ENCODE results near the gene PRPF18.

The PRPF18 gene

DNA sequence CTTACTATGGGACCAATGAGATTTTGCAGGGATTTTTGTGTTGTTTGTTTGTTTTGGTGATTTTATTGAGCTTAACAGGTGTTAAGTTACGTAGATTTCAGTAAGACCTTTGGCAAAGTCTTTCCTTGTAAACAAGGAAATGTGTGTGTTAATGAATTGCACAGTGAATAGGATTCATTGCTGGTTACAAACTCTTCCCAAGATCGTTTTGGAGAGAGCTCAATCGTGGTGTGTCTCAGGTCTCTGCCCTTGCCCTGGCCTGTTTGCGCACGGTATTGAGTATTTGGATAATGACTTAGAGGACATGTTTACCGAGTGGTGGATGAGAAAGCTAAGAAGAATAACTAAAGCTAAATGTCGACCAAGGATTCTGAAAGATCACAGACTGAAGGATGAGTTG lies 41.9 kb downstream of the PRPF18 start:
- H3K9ac ChIP-seq (ENCODE audit: low read length), result no peak overlapping the region
- peaks cover 19% of the 10 kb centered on the region for H3K4me1 ChIP-seq (ENCODE audit: control insufficient read depth, insufficient read depth, low read length)
- H3K4me3 ChIP-seq (ENCODE audit: low read depth, low read length), result no peak overlapping the region
- H3K27ac ChIP-seq (ENCODE audit: low read depth, low read length), result no peak overlapping the region
- H3K9me3 ChIP-seq (ENCODE audit: control insufficient read depth, insufficient read depth, low read depth, low read length), result no peaks in the 10 kb centered on the region
- H3K27me3 ChIP-seq (ENCODE audit: control insufficient read depth, insufficient read depth, low read length), result no peaks in the 10 kb centered on the region
- peaks cover 4% of the 10 kb centered on the region; the same call in 1 of the 2 replicates for H3K36me3 ChIP-seq (ENCODE audit: control insufficient read depth, insufficient read depth, low read length)

DNA sequence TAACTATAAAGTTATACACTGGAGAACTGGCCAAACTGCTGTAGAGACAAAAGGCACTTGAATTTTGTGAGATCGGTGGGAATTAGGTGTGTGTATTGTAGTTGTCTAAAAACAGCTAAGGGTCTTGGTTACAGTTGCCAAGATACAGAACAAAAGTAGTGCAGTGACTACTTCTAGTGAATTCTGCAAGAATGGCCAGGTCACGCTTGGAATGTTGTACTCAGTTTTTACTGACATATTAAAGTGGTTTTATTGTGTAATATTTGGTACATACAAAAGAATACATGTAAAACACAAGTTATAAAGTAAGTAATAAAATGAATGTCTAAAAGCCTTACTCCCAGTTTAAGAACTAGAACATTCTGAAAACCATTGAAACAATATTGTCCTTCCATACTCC lies 42.4 kb downstream of the PRPF18 start:
- Histone ChIP-seq H3K9me3 (ENCODE audit: control insufficient read depth, insufficient read depth, low read depth, low read length) (no peaks in the 10 kb centered on the region), H3K9ac (ENCODE audit: low read length) (no peak overlapping the region), H3K4me3 (ENCODE audit: low read depth, low read length) (no peak overlapping the region), H3K36me3 (ENCODE audit: control insufficient read depth, insufficient read depth, low read length) (peaks cover 4% of the 10 kb centered on the region; the same call in 1 of the 2 replicates), H3K27me3 (ENCODE audit: control insufficient read depth, insufficient read depth, low read length) (no peaks in the 10 kb centered on the region), H3K4me1 (ENCODE audit: control insufficient read depth, insufficient read depth, low read length) (peaks cover 19% of the 10 kb centered on the region), H3K27ac (ENCODE audit: low read depth, low read length) (no peak overlapping the region)

DNA sequence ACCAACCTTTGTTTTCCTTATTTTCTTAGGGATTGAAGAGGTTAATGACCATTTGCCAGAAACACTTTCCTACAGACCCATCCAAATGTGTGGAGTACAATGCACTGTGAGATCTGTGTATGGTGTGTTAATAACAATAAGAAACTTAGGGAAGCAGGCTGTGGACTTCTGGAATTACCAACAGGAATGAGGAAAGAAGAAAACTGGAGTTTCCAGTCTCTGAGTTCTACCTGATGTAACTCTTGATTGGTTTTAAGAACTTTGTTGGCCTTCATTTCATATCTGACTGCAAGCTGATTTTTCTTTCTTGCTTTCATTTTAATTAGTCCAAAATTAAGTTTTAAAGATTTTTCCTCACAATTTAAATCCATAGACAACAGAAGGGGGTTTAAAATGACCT lies 43.5 kb downstream of the PRPF18 start:
- no peak overlapping the region for H3K9ac ChIP-seq (ENCODE audit: low read length)
- no peaks in the 10 kb centered on the region for H3K9me3 ChIP-seq (ENCODE audit: control insufficient read depth, insufficient read depth, low read depth, low read length)
- peaks cover 19% of the 10 kb centered on the region for H3K4me1 ChIP-seq (ENCODE audit: control insufficient read depth, insufficient read depth, low read length)
- peaks cover 4% of the 10 kb centered on the region; the same call in 1 of the 2 replicates for H3K36me3 ChIP-seq (ENCODE audit: control insufficient read depth, insufficient read depth, low read length)
- H3K27ac ChIP-seq (ENCODE audit: low read depth, low read length), result no peak overlapping the region
- H3K27me3 ChIP-seq (ENCODE audit: control insufficient read depth, insufficient read depth, low read length), result no peaks in the 10 kb centered on the region
- H3K4me3 ChIP-seq (ENCODE audit: low read depth, low read length), result no peak overlapping the region

DNA sequence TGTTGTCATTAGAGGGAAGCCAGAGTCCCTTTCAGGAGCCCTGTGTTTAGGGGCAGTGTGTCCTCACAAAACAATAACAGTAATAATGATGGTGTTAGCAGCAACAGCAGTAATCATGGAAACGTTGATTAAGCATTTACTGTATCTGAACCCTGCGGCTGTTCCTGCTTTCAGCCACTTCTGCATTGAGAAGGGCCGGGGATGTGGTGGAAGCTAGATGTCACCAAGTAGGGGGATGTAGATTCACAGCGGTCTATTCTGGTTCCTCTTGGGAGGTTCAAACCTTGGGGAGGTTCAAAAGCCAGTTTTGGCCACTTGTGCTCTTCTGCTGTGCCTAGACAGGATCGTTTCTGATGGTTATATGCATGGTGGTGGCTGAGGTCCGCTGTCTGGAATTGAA lies 44.8 kb downstream of the PRPF18 start:
- H3K4me3 ChIP-seq (ENCODE audit: low read depth, low read length), result no peak overlapping the region
- peaks cover 19% of the 10 kb centered on the region for H3K4me1 ChIP-seq (ENCODE audit: control insufficient read depth, insufficient read depth, low read length)
- no peak overlapping the region for H3K27ac ChIP-seq (ENCODE audit: low read depth, low read length)
- H3K9ac ChIP-seq (ENCODE audit: low read length), result no peak overlapping the region
- no peaks in the 10 kb centered on the region for H3K9me3 ChIP-seq (ENCODE audit: control insufficient read depth, insufficient read depth, low read depth, low read length)
- no peaks in the 10 kb centered on the region for H3K27me3 ChIP-seq (ENCODE audit: control insufficient read depth, insufficient read depth, low read length)
- H3K36me3 ChIP-seq (ENCODE audit: control insufficient read depth, insufficient read depth, low read length), result peaks cover 4% of the 10 kb centered on the region; the same call in 1 of the 2 replicates

DNA sequence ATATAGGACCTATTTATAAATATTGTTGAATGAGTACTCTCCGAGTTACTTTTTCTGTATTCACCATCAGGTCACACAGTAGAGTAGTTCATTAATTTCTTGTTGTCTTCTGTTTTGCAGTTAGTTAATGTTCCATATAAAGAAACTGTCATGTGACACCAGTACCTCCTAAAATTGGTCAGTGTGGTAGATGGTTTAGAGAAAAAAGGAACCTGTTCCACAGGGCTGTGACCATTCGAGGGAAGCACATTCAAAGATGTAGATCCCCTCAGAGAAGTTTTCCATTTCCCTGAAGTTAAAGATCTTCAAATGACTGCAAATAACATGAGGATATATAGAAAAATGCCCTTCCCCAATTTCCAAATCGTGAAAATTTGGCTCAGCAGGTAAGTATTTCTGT lies 45.7 kb downstream of the PRPF18 start:
- Histone ChIP-seq H3K36me3 (ENCODE audit: control insufficient read depth, insufficient read depth, low read length) (peaks cover 4% of the 10 kb centered on the region; the same call in 1 of the 2 replicates), H3K4me1 (ENCODE audit: control insufficient read depth, insufficient read depth, low read length) (peaks cover 13% of the 10 kb centered on the region), H3K4me3 (ENCODE audit: low read depth, low read length) (no peak overlapping the region), H3K27ac (ENCODE audit: low read depth, low read length) (no peak overlapping the region), H3K9ac (ENCODE audit: low read length) (no peak overlapping the region), H3K9me3 (ENCODE audit: control insufficient read depth, insufficient read depth, low read depth, low read length) (no peaks in the 10 kb centered on the region), H3K27me3 (ENCODE audit: control insufficient read depth, insufficient read depth, low read length) (no peaks in the 10 kb centered on the region)

- Histone ChIP-seq H3K4me1 (ENCODE audit: control insufficient read depth, insufficient read depth, low read length) (peaks cover 7% of the 10 kb centered on the region), H3K27me3 (ENCODE audit: control insufficient read depth, insufficient read depth, low read length) (no peaks in the 10 kb centered on the region), H3K27ac (ENCODE audit: low read depth, low read length) (no peak overlapping the region), H3K4me3 (ENCODE audit: low read depth, low read length) (no peak overlapping the region), H3K36me3 (ENCODE audit: control insufficient read depth, insufficient read depth, low read length) (peaks cover 4% of the 10 kb centered on the region; the same call in 1 of the 2 replicates), H3K9ac (ENCODE audit: low read length) (no peak overlapping the region), H3K9me3 (ENCODE audit: control insufficient read depth, insufficient read depth, low read depth, low read length) (no peaks in the 10 kb centered on the region)
Observed at GRCh38 chr10:13632884-13633440, 46.2 kb downstream of the PRPF18 start.

DNA sequence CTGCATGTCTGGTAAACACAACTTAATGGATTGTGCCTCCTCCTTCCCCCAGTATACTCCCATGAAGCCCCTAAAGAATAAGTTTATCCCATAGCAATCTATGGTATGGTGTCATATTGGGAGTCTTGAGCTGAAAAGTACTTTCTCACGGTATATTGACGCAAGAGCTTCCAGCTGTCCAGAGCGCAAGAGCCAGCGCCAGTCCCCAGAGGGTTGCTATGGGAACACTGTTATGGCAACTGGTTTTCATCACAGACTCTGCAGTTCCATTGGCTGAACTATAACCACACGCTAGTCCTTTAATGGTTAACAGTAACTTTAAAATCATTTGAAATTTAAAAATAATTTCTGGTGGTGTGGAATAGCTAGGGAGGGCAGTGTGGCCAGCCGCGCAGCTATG lies 46.9 kb downstream of the PRPF18 start:
- Histone ChIP-seq H3K4me3 (ENCODE audit: low read depth, low read length) (no peak overlapping the region), H3K36me3 (ENCODE audit: control insufficient read depth, insufficient read depth, low read length) (peaks cover 6% of the 10 kb centered on the region), H3K27ac (ENCODE audit: low read depth, low read length) (no peak overlapping the region), H3K4me1 (ENCODE audit: control insufficient read depth, insufficient read depth, low read length) (peaks cover 2% of the 10 kb centered on the region; the same call in 1 of the 2 replicates), H3K27me3 (ENCODE audit: control insufficient read depth, insufficient read depth, low read length) (no peaks in the 10 kb centered on the region), H3K9me3 (ENCODE audit: control insufficient read depth, insufficient read depth, low read depth, low read length) (no peaks in the 10 kb centered on the region), H3K9ac (ENCODE audit: low read length) (no peak overlapping the region)

- H3K4me1 ChIP-seq (ENCODE audit: control insufficient read depth, insufficient read depth, low read length), result no peaks in the 10 kb centered on the region
- no peak overlapping the region for H3K9ac ChIP-seq (ENCODE audit: low read length)
- peaks cover 11% of the 10 kb centered on the region for H3K36me3 ChIP-seq (ENCODE audit: control insufficient read depth, insufficient read depth, low read length)
- H3K4me3 ChIP-seq (ENCODE audit: low read depth, low read length), result no peak overlapping the region
- H3K27ac ChIP-seq (ENCODE audit: low read depth, low read length), result no peak overlapping the region
- no peaks in the 10 kb centered on the region for H3K9me3 ChIP-seq (ENCODE audit: control insufficient read depth, insufficient read depth, low read depth, low read length)
- no peaks in the 10 kb centered on the region for H3K27me3 ChIP-seq (ENCODE audit: control insufficient read depth, insufficient read depth, low read length)
Observed at GRCh38 chr10:13634207-13634606, 47.4 kb downstream of the PRPF18 start.

DNA sequence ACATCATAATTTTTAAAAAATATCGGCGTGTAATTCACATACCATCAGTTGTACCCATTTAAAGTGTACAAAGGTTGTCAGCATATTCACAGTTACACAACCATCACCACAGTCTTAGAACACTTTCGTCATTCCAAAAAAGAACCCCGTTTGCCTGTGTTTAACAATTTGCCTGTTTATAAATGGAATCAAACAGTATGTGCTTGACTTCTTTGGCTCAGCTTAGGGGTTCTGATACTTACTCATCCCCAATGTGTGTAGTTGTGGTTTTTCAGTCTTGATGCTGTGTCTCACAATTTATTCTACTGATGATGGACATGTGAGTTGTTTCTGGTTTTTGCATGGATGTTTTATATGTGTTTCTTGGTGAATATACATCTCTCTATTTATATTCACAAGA lies 50.0 kb downstream of the PRPF18 start:
- Histone ChIP-seq H3K27me3 (ENCODE audit: control insufficient read depth, insufficient read depth, low read length) (no peaks in the 10 kb centered on the region), H3K4me1 (ENCODE audit: control insufficient read depth, insufficient read depth, low read length) (no peaks in the 10 kb centered on the region), H3K9ac (ENCODE audit: low read length) (no peak overlapping the region), H3K36me3 (ENCODE audit: control insufficient read depth, insufficient read depth, low read length) (peaks cover 19% of the 10 kb centered on the region), H3K27ac (ENCODE audit: low read depth, low read length) (no peak overlapping the region), H3K9me3 (ENCODE audit: control insufficient read depth, insufficient read depth, low read depth, low read length) (peaks cover 7% of the 10 kb centered on the region), H3K4me3 (ENCODE audit: low read depth, low read length) (no peak overlapping the region)

- no peaks in the 10 kb centered on the region for H3K27me3 ChIP-seq (ENCODE audit: control insufficient read depth, insufficient read depth, low read length)
- no peak overlapping the region for H3K4me3 ChIP-seq (ENCODE audit: low read depth, low read length)
- no peak overlapping the region for H3K27ac ChIP-seq (ENCODE audit: low read depth, low read length)
- peaks cover 24% of the 10 kb centered on the region for H3K36me3 ChIP-seq (ENCODE audit: control insufficient read depth, insufficient read depth, low read length)
- H3K4me1 ChIP-seq (ENCODE audit: control insufficient read depth, insufficient read depth, low read length), result no peaks in the 10 kb centered on the region
- no peak overlapping the region for H3K9ac ChIP-seq (ENCODE audit: low read length)
- H3K9me3 ChIP-seq (ENCODE audit: control insufficient read depth, insufficient read depth, low read depth, low read length), result peaks cover 13% of the 10 kb centered on the region
Observed at GRCh38 chr10:13637303-13637856, 50.6 kb downstream of the PRPF18 start.

GRCh38 chr10:13637894-13638293 lies 51.1 kb downstream of the PRPF18 start:
- no peaks in the 10 kb centered on the region for H3K27me3 ChIP-seq (ENCODE audit: control insufficient read depth, insufficient read depth, low read length)
- H3K9ac ChIP-seq (ENCODE audit: low read length), result no peak overlapping the region
- H3K9me3 ChIP-seq (ENCODE audit: control insufficient read depth, insufficient read depth, low read depth, low read length), result peaks cover 18% of the 10 kb centered on the region
- H3K4me3 ChIP-seq (ENCODE audit: low read depth, low read length), result no peak overlapping the region
- no peak overlapping the region for H3K27ac ChIP-seq (ENCODE audit: low read depth, low read length)
- no peaks in the 10 kb centered on the region for H3K4me1 ChIP-seq (ENCODE audit: control insufficient read depth, insufficient read depth, low read length)
- H3K36me3 ChIP-seq (ENCODE audit: control insufficient read depth, insufficient read depth, low read length), result peaks cover 27% of the 10 kb centered on the region
